K562 (cell line): ENCODE measurements around the gene VPS33B. TPM values are rescaled to one million over a fixed set of nuclear protein-coding genes. Genes with fewer than 3 reads are reported as not detected.

Experiments used
- ATAC-seq: fragments of 200-7000 bp; cut with Tn5 transposase; 3 replicates; pipeline ENCODE4 v1.9.1; 2020; ENCODE audit warnings: moderate library complexity
- BruUV-seq: library from RNA; stranded (reverse); fragments of 400-500 nt; replicated peaks from 2 replicates; lab custom pipeline; 2021; lab: Mats Ljungman, UMichigan
- CTCF ChIA-PET: fragments of 300-600 bp; formaldehyde crosslinking; extraction: SDS; loops from one replicate; lab custom pipeline; 2021; ENCODE audit warnings: low intra/inter-chr PET ratio; lab: Yijun Ruan, JAX
- POLR2A ChIA-PET: fragments of 300-600, 350-650 bp; sonication (Branson Sonifier 250); formaldehyde crosslinking; extraction: SDS; loops from one replicate; lab custom pipeline; 2021; ENCODE audit warnings: antibody characterized with exemption, inconsistent platforms; lab: Yijun Ruan, JAX
- DNase-seq, 4 experiments: peaks; one replicate each; pipeline versions ENCODE4 v3.0.0 to v3.0.0-alpha.2; 2011 to 2018; ENCODE audit warnings: low spot score in 3 of 4, mixed read lengths in 3 of 4; ENCODE audit errors: extremely low read depth in 1 of 4
- FAIRE-seq: peaks from 2 replicates; lab custom pipeline; 2011; peaks lifted over from hg19 to GRCh38; lab: Jason Lieb, UNC
- H2AFZ ChIP-seq: 2 replicates; pipeline ENCODE4 v1.6.0; 2011; ENCODE audit warnings: low read depth, low read length, control low read depth, inconsistent platforms
- H3K27ac ChIP-seq: fragments of 200-600 bp; 3 replicates; pipeline ENCODE4 v1.8.0; 2011; ENCODE audit warnings: low read depth, mild to moderate bottlenecking, control low read depth, inconsistent platforms, low read length, moderate library complexity, mixed read lengths; ENCODE audit errors: extremely low read depth
- H3K27me3 ChIP-seq, 2 experiments: fragments of 300-600 bp in 1 of 2; 2 replicates in 1 of 2; 3 replicates in 1 of 2; pipeline versions ENCODE4 v1.6.0 to v1.8.0; 2011; ENCODE audit warnings: inconsistent platforms in 2 of 2, low read length in 2 of 2, mild to moderate bottlenecking in 1 of 2, mixed read lengths in 1 of 2, moderate library complexity in 1 of 2; ENCODE audit not compliant: control insufficient read depth in 2 of 2, insufficient read depth in 2 of 2
- H3K36me3 ChIP-seq: fragments of 300-600 bp; 3 replicates; pipeline ENCODE4 v1.8.0; 2011; ENCODE audit warnings: mild to moderate bottlenecking, low read length, inconsistent platforms; ENCODE audit not compliant: control insufficient read depth, insufficient read depth
- H3K4me1 ChIP-seq, 2 experiments: fragments of 200-600 bp in 1 of 2; replicated peaks in 1 of 2; 2 replicates in 1 of 2; 3 replicates in 1 of 2; pipeline versions ENCODE4 v1.5.1 to v1.8.0; 2011; ENCODE audit warnings: inconsistent platforms in 2 of 2, low read length in 2 of 2, mild to moderate bottlenecking in 1 of 2, mixed read lengths in 1 of 2, moderate library complexity in 1 of 2; ENCODE audit not compliant: control insufficient read depth in 2 of 2, insufficient read depth in 2 of 2
- H3K4me2 ChIP-seq: 2 replicates; pipeline ENCODE4 v1.6.1; 2011; ENCODE audit warnings: low read length, control low read depth, inconsistent platforms, mixed read lengths; ENCODE audit not compliant: insufficient read depth
- H3K4me3 ChIP-seq: fragments of 200-600 bp; sonication (generic), shearing (Covaris generic); 2 replicates; pipeline ENCODE4 v1.5.1; 2016; ENCODE audit warnings: control low read depth, inconsistent platforms
- H3K79me2 ChIP-seq: fragments of 200-600 bp; 3 replicates; pipeline ENCODE4 v1.8.0; 2011; ENCODE audit warnings: low read length, inconsistent platforms; ENCODE audit not compliant: control insufficient read depth, insufficient read depth
- H3K9ac ChIP-seq, 2 experiments: 2 replicates each; pipeline versions ENCODE4 v1.6.0 to v1.6.1; 2011; ENCODE audit warnings: low read depth in 2 of 2, low read length in 2 of 2, control low read depth in 1 of 2, inconsistent platforms in 1 of 2, mild to moderate bottlenecking in 1 of 2, mixed read lengths in 1 of 2; ENCODE audit not compliant: insufficient read depth in 1 of 2
- H3K9me1 ChIP-seq: one replicate; pipeline ENCODE4 v1.6.0; 2011; ENCODE audit warnings: inconsistent platforms, mild to moderate bottlenecking, low read length, moderate library complexity; ENCODE audit not compliant: control insufficient read depth, insufficient read depth
- H3K9me3 ChIP-seq: replicated peaks from 2 replicates; pipeline ENCODE4 v1.5.1; 2011; ENCODE audit warnings: low read depth, low read length, inconsistent platforms; ENCODE audit not compliant: control insufficient read depth, insufficient read depth
- H4K20me1 ChIP-seq: replicated peaks from 2 replicates; pipeline ENCODE4 v1.6.1; 2011; ENCODE audit warnings: low read length, inconsistent platforms, mixed read lengths; ENCODE audit not compliant: control insufficient read depth, insufficient read depth
- ATF1 ChIP-seq, 2 experiments: fragments of 450-650 bp in 1 of 2; IDR thresholded peaks; 2 replicates each; pipeline ENCODE4 v1.6.1; 2016; ENCODE audit warnings: missing compliant biosample characterization in 1 of 2, missing genetic modification characterization in 1 of 2
- CGGBP1 ChIP-seq: fragments of 250-450 bp; sonication (Bioruptor Pico); IDR thresholded peaks from 2 replicates; pipeline ENCODE4 v1.9.0; 2021; ENCODE audit warnings: mild to moderate bottlenecking
- GATAD2A ChIP-seq: fragments of 450-650 bp; IDR thresholded peaks from 2 replicates; pipeline ENCODE4 v1.6.1; 2017
- HES1 ChIP-seq: fragments of 450-650 bp; IDR thresholded peaks from 2 replicates; pipeline ENCODE4 v1.6.1; 2016; ENCODE audit warnings: low read depth, mild to moderate bottlenecking, moderate library complexity
- MCM3 ChIP-seq: fragments of 450-650 bp; IDR thresholded peaks from 2 replicates; pipeline ENCODE4 v1.6.1; 2016
- MITF ChIP-seq: IDR thresholded peaks from 2 replicates; pipeline ENCODE4 v1.6.1; 2014; ENCODE audit warnings: antibody characterized with exemption
- POLR2H ChIP-seq: IDR thresholded peaks from 2 replicates; pipeline ENCODE4 v1.6.1; 2016; ENCODE audit warnings: missing genetic modification characterization, low read depth, mild to moderate bottlenecking, control low read depth, missing compliant biosample characterization, moderate library complexity
- SMARCA4 ChIP-seq: fragments of 450-650 bp; IDR thresholded peaks from 2 replicates; pipeline ENCODE4 v1.6.1; 2016
- SOX6 ChIP-seq: fragments of 450-650 bp; IDR thresholded peaks from 2 replicates; pipeline ENCODE4 v1.6.1; 2014; ENCODE audit warnings: mild to moderate bottlenecking
- SREBF1 ChIP-seq: fragments of 150-350 bp; IDR thresholded peaks from 2 replicates; pipeline ENCODE4 v1.6.1; 2014; ENCODE audit warnings: antibody characterized with exemption, low read depth, low read length, borderline replicate concordance
- THAP12 ChIP-seq: fragments of 250-450 bp; sonication (Bioruptor Pico); IDR thresholded peaks from 2 replicates; pipeline ENCODE4 v1.9.0; 2021; ENCODE audit warnings: mild to moderate bottlenecking, inconsistent platforms
- WHSC1 ChIP-seq: IDR thresholded peaks from one replicate; pipeline ENCODE4 v1.6.1; 2012; ENCODE audit warnings: low read length, control low read depth, inconsistent platforms
- YY1 ChIP-seq, 3 experiments: IDR thresholded peaks; 2 replicates each; pipeline ENCODE4 v1.6.1; 2011; ENCODE audit warnings: low read length in 2 of 3, mild to moderate bottlenecking in 2 of 3, moderate library complexity in 2 of 3, borderline replicate concordance in 1 of 3, control low read depth in 1 of 3, low read depth in 1 of 3; ENCODE audit not compliant: insufficient read depth in 3 of 3, insufficient replicate concordance in 2 of 3, control insufficient read depth in 1 of 3, insufficient read length in 1 of 3; ENCODE audit errors: extremely low read depth in 1 of 3
- ZFPM2 ChIP-seq: fragments of 250-450 bp; sonication (Bioruptor Pico); IDR thresholded peaks from 2 replicates; pipeline ENCODE4 v1.5.1; 2022; ENCODE audit warnings: mild to moderate bottlenecking
- ZNF197 ChIP-seq: fragments of 200-800 bp; sonication (Bioruptor generic); IDR thresholded peaks from 2 replicates; pipeline ENCODE4 v1.6.1; 2016; ENCODE audit warnings: low read depth, missing genetic modification characterization, missing compliant biosample characterization
- ZNF76 ChIP-seq: fragments of 250-450 bp; sonication (Bioruptor Pico); IDR thresholded peaks from 2 replicates; pipeline ENCODE4 v1.4.0; 2020; ENCODE audit warnings: mild to moderate bottlenecking, moderate library complexity, borderline replicate concordance
- WGBS: fragments of 100-300 bp; shearing (Covaris generic); methylation state at CpG from one replicate; pipeline ENCODE4 v1.1.6; 2016; ENCODE audit warnings: low coverage, mixed read lengths; ENCODE audit not compliant: insufficient coverage; ENCODE audit errors: missing lambda C conversion rate; 5-methylcytosine and 5-hydroxymethylcytosine counted together
- in situ Hi-C: fragments of 300-500 bp; cut with MboI; formaldehyde crosslinking; loops from 4 replicates; pipeline ENCODE4 v1.15.0; 2018; ENCODE audit warnings: inconsistent platforms, mixed read lengths
- intact Hi-C: fragments of 100-400 bp; cut with micrococcal nuclease; formaldehyde crosslinking; loops from 2 replicates; pipeline ENCODE4 v1.14.2; 2022
- polyA plus RNA-seq, 8 experiments: library from polyadenylated mRNA; depleted of rRNA in 4 of 8; stranded (reverse) in 5 of 8; unstranded in 3 of 8; fragments of >200 nt; fragmentation: Nextera tagmentation in 2 of 8; fragmentation: Illumina TruSeq in 1 of 8; extraction: Ambion mirVana in 2 of 8; extraction: Trizol in 1 of 8; gene quantifications; 2 replicates each; pipeline versions ENCODE4 v1.2.1 to v1.2.3, GENCODE V29; 2011 to 2014; ENCODE audit warnings: inconsistent platforms in 1 of 8, missing spikeins in 1 of 8
- total RNA-seq, 7 experiments: library from RNA; depleted of rRNA in 6 of 7; stranded (reverse); fragments of >200 nt in 6 of 7; fragmentation: Illumina TruSeq in 2 of 7; extraction: Trizol in 2 of 7; gene quantifications; 2 replicates each; pipeline versions ENCODE4 v1.2.1 to v1.2.3, GENCODE V29; 2011 to 2021; ENCODE audit warnings: low replicate concordance in 1 of 7

VPS33B gene
- total and polyA plus RNA-seq, 9 of the 15 experiments (the other 6 are each of a cell fraction or from before 2014, with no cell fraction given) = 9.4 to 25.5 (median 14.8) TPM

GRCh38 chr15:91032919-91033803, 10.8 kb upstream of the VPS33B start:
- peak overlapping the region; percentile 50 for H3K4me2 ChIP-seq
- no peaks in the 10 kb centered on the region for H3K36me3 ChIP-seq
- peaks cover 0 to 22% of the 10 kb centered on the region in 2 experiments; a peak in 3 of 5 replicates for H3K4me1 ChIP-seq
- no peak overlapping the region for H3K4me3 ChIP-seq
- no peaks in the 10 kb centered on the region for H4K20me1 ChIP-seq
- no peaks in the 10 kb centered on the region for H3K9me3 ChIP-seq
- no peaks in the 10 kb centered on the region for H3K9me1 ChIP-seq
- no peak overlapping the region for H3K9ac ChIP-seq
- peaks cover 2 to 4% of the 10 kb centered on the region in 2 experiments; a peak in 3 of 5 replicates for H3K27me3 ChIP-seq
- peak overlapping the region; percentile 73 for H2AFZ ChIP-seq
- in situ Hi-C loops (no loop called here), intact Hi-C loops (loop anchor here (2.0 to 10.0 kb wide), 4 partner anchors 40 to 1782 kb away; partner anchors contain the start of gene HDDC3)
- H3K27ac ChIP-seq = no peak overlapping the region
- ChIA-PET CTCF (interaction anchor here (0.6 to 1.3 kb wide), 4 partner anchors 17 to 740 kb away, joined by 3 to 5 read pairs (median 4); partner anchors contain the start of gene HDDC3), POLR2A (interaction anchor here (0.5 to 1.8 kb wide), 13 partner anchors 11 to 495 kb away, joined by 3 to 8 read pairs (median 4); partner anchors contain the start of genes HDDC3, MAN2A2 and VPS33B)
- ATAC-seq = peak; percentile 92
- WGBS = 21% methylated on average over 9 of the region's 12 CpGs
- DNase-seq = peak; percentile 68 to 84 (median 74)
- BruUV-seq = no TSS peak
- H3K79me2 ChIP-seq = no peaks in the 10 kb centered on the region
- FAIRE-seq = peak; percentile 94
- TF ChIP-seq CGGBP1 (CRISPR knock-in tag) (no peak), ZNF197 (no peak), MITF (no peak), ZNF76 (no peak), MCM3 (no peak), SOX6 (peak; percentile 36; the same call in 1 of the 2 replicates), YY1 (IDR thresholded peaks at IDR 0.05; ENCODE audit: borderline replicate concordance in 1 of 3, control insufficient read depth in 1 of 3, extremely low read depth in 1 of 3, insufficient read depth in 3 of 3, insufficient read length in 1 of 3, insufficient replicate concordance in 2 of 3, low read depth in 1 of 3, low read length in 2 of 3) (no peak), SMARCA4 (no peak), ATF1 (CRISPR knock-in tag; IDR thresholded peaks at IDR 0.05) (no peak), ATF1 (tag; IDR thresholded peaks at IDR 0.05) (0 out of 2 replicates have a peak, but pooled peaks have one; percentile 10), WHSC1 (no peak), GATAD2A (no peak), POLR2H (no peak), HES1 (no peak), ZFPM2 (CRISPR knock-in tag) (no peak), SREBF1 (no peak), THAP12 (no peak)
